ENCODE results near the gene KPNA1.
"Not testable (repeated sequence)": the region's sequence is repeated elsewhere in the genome, so short reads cannot be mapped to it uniquely, and the experiment has no call there.

Gene KPNA1

DNA sequence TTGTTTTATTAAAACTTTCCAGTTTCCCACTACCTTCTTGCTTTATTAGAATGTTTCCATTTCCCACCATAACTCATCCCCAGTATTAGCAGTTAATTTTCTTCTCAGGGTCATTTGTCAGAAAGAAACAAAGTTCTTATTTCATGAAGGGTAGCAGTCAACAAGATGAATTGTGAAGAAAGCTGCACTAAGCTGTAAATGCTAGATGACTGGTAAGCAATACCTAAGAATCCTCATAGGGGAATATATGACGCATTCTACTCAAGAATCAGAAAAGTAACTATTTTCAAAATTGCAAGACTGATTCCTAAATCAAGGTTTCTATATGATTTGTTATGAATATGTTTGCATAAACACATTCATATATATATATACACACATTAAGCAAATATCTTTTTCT lies 50.1 kb downstream of the KPNA1 start:
- peaks cover 59% of the 10 kb centered on the region for H4K20me1 ChIP-seq
- H3K27me3 ChIP-seq = no peaks in the 10 kb centered on the region
- no peak overlapping the region for H3K27ac ChIP-seq
- H3K4me2 ChIP-seq = no peak overlapping the region
- H3K4me1 ChIP-seq = peaks cover 4% of the 10 kb centered on the region; the same call in 1 of the 2 replicates
- no peak for TF ChIP-seq Cebpa-rat (IDR thresholded peaks at IDR 0.05)
- H3K4me3 ChIP-seq = no peak overlapping the region
- H3K36me3 ChIP-seq = peaks cover 70% of the 10 kb centered on the region
- no peaks in the 10 kb centered on the region for H3K9me3 ChIP-seq
- H3K9ac ChIP-seq = no peak overlapping the region

DNA sequence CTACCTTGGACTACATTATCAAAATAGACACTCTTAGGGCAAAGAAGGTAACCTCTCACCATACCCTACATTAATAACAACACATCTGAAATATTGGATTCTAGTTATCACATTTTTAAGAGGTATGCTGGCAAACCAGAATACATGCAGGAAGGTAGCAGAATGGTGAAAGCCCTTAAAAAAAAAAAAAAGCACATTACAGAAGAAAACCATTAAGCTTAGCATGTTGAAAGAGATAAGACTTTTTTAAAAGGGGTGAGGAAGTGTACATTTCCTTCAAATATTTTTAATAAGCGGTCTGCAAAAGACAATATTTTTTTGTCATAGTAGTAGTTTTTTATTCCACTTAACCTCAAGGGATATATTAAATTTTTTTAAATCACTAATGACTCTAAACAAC lies 52.3 kb downstream of the KPNA1 start:
- H3K27me3 ChIP-seq = no peaks in the 10 kb centered on the region
- H3K4me2 ChIP-seq = no peak overlapping the region
- no peak for TF ChIP-seq Cebpa-rat (IDR thresholded peaks at IDR 0.05)
- no peaks in the 10 kb centered on the region for H3K4me1 ChIP-seq
- peaks cover 45% of the 10 kb centered on the region for H4K20me1 ChIP-seq
- no peaks in the 10 kb centered on the region for H3K9me3 ChIP-seq
- no peak overlapping the region for H3K9ac ChIP-seq
- H3K36me3 ChIP-seq = peaks cover 85% of the 10 kb centered on the region
- H3K4me3 ChIP-seq = no peak overlapping the region
- no peak overlapping the region for H3K27ac ChIP-seq

DNA sequence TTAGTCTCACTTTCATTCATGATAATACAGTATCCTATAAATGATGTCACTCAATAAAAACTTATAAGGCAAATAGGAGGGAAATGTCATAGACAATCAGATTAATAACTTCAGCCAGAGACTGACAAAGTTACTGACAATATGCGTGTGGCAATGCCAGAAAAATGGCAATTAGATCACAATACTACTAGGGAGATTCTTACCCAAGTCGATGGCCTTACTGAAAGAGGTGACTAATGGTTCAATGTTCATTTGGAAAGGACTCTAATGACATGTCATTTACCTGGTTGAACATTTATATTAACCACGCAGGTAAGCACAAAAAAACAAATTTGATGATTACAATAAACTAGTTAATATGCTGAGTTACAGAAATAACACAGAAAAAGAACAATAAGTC lies 52.9 kb downstream of the KPNA1 start:
- Histone ChIP-seq H3K4me1 (no peaks in the 10 kb centered on the region), H3K36me3 (peaks cover 86% of the 10 kb centered on the region), H3K27me3 (no peaks in the 10 kb centered on the region), H3K9ac (no peak overlapping the region), H3K9me3 (no peaks in the 10 kb centered on the region), H3K4me3 (no peak overlapping the region), H3K4me2 (no peak overlapping the region), H3K27ac (no peak overlapping the region), H4K20me1 (peaks cover 41% of the 10 kb centered on the region)
- no peak for TF ChIP-seq Cebpa-rat (IDR thresholded peaks at IDR 0.05)

DNA sequence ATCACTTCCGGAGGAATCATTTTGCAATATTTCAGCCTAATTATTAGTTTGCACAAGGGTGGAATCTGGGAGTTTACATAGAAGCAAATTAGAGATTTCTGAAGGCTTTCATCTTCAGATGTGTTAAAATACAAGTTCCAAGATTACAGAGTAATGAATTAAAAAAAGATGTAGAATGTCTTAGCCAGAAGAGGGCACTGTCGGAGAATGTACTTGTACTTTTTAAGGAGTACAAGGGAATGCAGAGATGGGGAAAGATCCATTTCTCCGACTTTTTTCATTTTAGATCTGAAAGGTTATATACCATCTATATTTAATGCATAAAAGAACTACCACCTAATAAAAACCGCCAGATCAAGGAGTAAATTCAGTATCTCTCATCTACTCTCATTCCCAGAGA lies 55.7 kb downstream of the KPNA1 start:
- Histone ChIP-seq H3K4me3 (no peak overlapping the region), H3K27me3 (no peaks in the 10 kb centered on the region), H3K36me3 (peaks cover 87% of the 10 kb centered on the region), H3K27ac (no peak overlapping the region), H4K20me1 (peaks cover 22% of the 10 kb centered on the region), H3K4me1 (no peaks in the 10 kb centered on the region), H3K9me3 (no peaks in the 10 kb centered on the region), H3K4me2 (no peak overlapping the region), H3K9ac (no peak overlapping the region)
- no peak for TF ChIP-seq Cebpa-rat (IDR thresholded peaks at IDR 0.05)

DNA sequence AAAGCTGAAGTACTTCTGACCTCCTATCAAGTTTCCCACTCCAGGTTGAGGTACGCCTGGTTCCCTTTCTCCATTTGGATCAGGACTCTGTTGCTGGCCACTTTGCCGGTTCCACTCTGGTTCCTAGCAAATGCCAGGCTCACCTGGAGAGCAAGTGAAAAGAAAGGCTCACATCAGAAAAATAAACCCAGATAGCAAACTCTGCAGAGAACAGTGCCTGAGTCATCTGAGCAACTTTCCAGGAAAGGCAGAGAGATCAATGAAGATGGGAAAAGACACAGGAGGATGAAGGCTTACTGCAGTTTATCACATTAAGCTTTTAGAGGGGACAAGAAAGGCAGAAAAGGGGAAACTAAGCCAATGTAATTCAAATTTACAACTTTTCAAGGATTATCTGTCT lies 57.0 kb downstream of the KPNA1 start:
- no peak overlapping the region for H3K4me3 ChIP-seq
- no peak for TF ChIP-seq Cebpa-rat (IDR thresholded peaks at IDR 0.05)
- peaks cover 92% of the 10 kb centered on the region for H3K36me3 ChIP-seq
- H3K4me1 ChIP-seq = no peaks in the 10 kb centered on the region
- no peaks in the 10 kb centered on the region for H3K9me3 ChIP-seq
- peaks cover 22% of the 10 kb centered on the region for H4K20me1 ChIP-seq
- no peaks in the 10 kb centered on the region for H3K27me3 ChIP-seq
- H3K27ac ChIP-seq = no peak overlapping the region
- H3K9ac ChIP-seq = no peak overlapping the region
- no peak overlapping the region for H3K4me2 ChIP-seq

DNA sequence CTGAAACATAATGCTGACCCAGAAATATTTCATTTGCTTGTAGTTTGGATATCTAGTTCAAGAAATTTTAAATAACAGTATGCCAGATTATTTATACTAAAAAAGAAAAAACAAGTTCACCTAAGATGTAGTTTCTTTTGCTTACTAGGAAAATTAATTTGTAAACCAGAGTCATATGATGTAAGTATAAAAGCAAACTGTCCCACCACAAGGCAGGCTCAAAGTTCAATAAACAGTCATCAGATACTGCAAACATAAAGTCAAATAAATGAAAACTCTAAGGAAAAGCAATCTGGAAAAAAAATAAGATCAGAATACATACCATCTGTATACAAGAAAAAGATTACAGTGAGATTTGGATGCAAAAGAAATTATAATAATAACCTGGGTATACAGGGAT lies 58.7 kb downstream of the KPNA1 start:
- Histone ChIP-seq H3K36me3 (peaks cover 89% of the 10 kb centered on the region), H3K27ac (no peak overlapping the region), H3K4me3 (no peak overlapping the region), H3K4me2 (no peak overlapping the region), H4K20me1 (peaks cover 22% of the 10 kb centered on the region), H3K9ac (no peak overlapping the region), H3K9me3 (no peaks in the 10 kb centered on the region), H3K27me3 (no peaks in the 10 kb centered on the region), H3K4me1 (no peaks in the 10 kb centered on the region)
- no peak for TF ChIP-seq Cebpa-rat (IDR thresholded peaks at IDR 0.05)

DNA sequence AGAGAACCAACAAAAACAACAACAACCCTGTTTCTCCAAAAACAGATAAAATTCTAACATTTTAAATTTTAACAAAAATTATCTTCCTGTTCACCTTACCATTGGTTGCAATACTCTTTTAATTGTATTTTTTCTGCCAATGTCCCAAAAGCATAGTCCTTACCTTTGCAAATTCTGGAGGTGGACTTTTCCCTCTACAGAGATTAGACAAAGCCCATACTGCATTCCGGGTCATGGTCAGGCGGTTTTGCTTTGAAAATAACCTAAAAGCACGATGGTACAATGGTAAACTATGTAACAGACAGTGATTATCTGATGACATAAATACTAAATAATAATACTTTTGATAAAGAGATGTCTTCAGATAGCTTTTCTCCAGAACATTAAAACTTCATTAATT lies 63.4 kb downstream of the KPNA1 start:
- Histone ChIP-seq H3K36me3 (peaks cover 82% of the 10 kb centered on the region), H4K20me1 (no peaks in the 10 kb centered on the region), H3K9me3 (no peaks in the 10 kb centered on the region), H3K9ac (no peak overlapping the region), H3K4me3 (no peak overlapping the region), H3K27me3 (no peaks in the 10 kb centered on the region), H3K4me2 (no peak overlapping the region), H3K27ac (no peak overlapping the region), H3K4me1 (no peaks in the 10 kb centered on the region)
- no peak for TF ChIP-seq Cebpa-rat (IDR thresholded peaks at IDR 0.05)

DNA sequence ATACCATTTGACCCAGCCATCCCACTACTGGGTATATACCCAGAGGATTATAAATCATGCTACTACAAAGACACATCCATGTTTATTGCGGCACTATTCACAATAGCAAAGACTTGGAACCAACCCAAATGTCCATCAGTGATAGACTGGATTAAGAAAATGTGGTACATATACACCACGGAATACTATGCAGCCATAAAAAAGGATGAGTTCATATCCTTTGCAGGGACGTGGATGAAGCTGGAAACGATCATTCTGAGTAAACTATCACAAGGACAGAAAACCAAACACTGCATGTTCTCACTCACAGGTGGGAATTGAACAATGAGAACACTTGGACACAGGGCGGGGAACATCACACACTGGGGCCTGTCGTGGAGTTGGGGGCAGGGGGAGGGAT lies 66.5 kb downstream of the KPNA1 start:
- not testable (repeated sequence) for H3K27me3 ChIP-seq, H3K9ac ChIP-seq, H3K4me2 ChIP-seq, H3K4me3 ChIP-seq, H3K27ac ChIP-seq, H4K20me1 ChIP-seq, H3K4me1 ChIP-seq
- peaks cover 89% of the 10 kb centered on the region for H3K36me3 ChIP-seq
- peaks cover 18% of the 10 kb centered on the region for H3K9me3 ChIP-seq

DNA sequence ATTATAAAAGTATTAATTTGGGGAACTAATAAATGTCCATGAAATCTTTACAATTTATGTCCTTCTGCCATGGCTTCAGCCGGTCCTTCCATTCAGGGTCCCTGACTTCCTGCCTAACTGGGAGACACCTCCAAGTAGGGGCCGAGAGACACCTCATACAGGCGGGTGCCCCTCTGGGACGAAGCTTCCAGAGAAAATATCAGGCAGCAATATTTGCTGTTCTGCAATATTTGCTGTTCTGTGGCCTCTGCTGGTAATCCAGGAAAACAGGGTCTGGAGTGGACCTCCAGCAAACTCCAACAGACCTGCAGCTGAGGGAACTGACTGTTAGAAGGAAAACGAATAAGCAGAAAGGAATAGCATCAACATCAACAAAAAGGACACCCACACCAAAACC lies 70.2 kb downstream of the KPNA1 start:
- not testable (repeated sequence) for H3K4me1 ChIP-seq, H4K20me1 ChIP-seq, H3K9ac ChIP-seq, H3K27me3 ChIP-seq, H3K4me3 ChIP-seq, H3K4me2 ChIP-seq, H3K27ac ChIP-seq
- peaks cover 91% of the 10 kb centered on the region for H3K36me3 ChIP-seq
- peaks cover 18% of the 10 kb centered on the region for H3K9me3 ChIP-seq

DNA sequence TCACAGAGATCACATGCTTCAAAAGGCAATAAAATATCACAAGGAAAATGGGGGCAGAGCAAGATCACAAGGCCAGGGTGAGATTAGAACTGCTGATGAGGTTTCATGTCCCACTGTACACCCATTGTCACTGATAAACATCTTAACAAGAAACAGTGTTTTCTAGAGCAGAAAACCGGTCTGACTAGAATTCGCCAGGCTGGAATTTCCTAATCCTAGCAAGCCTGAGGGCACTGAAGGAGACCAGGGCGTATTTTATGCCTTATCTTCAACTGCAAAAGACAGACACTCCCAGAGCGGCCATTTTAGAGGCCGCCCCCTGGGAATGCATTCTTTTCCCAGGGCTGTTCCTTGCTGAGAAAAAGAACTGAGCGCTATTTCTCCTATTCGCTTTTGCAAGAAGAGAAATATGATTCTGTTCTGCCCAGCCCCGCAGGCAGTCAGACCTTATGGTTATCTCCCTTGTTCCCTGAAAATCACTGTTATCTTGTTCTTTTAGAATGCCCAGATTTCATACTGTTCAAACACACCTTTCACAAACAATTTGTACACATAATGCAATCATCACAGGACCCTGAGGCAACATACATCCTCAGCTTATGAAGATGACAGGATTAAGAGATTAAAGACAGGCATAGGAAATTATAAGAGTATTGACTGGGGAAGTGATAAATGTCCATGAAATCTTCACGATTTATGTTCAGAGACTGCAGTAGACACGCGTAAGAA lies 70.8 kb downstream of the KPNA1 start:
- H3K27ac ChIP-seq, H4K20me1 ChIP-seq, H3K4me1 ChIP-seq, H3K27me3 ChIP-seq, H3K9ac ChIP-seq, H3K4me2 ChIP-seq, H3K4me3 ChIP-seq: not testable (repeated sequence)
- H3K9me3 ChIP-seq = peaks cover 22% of the 10 kb centered on the region
- H3K36me3 ChIP-seq = peaks cover 91% of the 10 kb centered on the region

DNA sequence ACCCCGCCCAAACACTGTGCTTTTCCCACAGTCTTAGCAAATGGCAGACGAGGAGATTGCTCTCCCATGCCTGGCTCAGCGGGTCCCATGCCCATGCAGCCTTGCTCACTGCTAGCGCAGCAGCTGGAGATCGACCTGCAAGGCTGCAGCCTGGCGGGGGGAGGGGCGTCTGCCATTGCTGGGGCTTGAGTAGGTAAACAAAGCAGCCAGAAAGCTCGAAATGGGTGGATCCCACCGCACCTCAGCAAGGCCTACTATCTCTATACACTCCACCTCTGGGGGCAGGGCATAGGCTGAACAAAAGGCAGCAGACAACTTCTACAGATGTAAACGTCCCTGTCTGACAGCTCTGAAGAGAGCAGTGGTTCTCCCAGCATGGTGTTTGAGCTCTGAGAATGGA lies 71.6 kb downstream of the KPNA1 start:
- TF ChIP-seq Cebpa-rat (IDR thresholded peaks at IDR 0.05) = no peak
- H3K4me3 ChIP-seq = no peak overlapping the region
- peaks cover 23% of the 10 kb centered on the region for H3K9me3 ChIP-seq
- H3K27ac ChIP-seq = no peak overlapping the region
- H3K4me2 ChIP-seq = no peak overlapping the region
- H4K20me1 ChIP-seq = 0 out of 2 replicates have a peak, but pooled peaks cover 6% of the 10 kb centered on the region
- peaks cover 91% of the 10 kb centered on the region for H3K36me3 ChIP-seq
- no peaks in the 10 kb centered on the region for H3K27me3 ChIP-seq
- no peaks in the 10 kb centered on the region for H3K4me1 ChIP-seq
- H3K9ac ChIP-seq = no peak overlapping the region

Measured in BLaER1 (cell line).